Measurements from ENCODE around the gene SIRPB2. TPM values are rescaled to one million over a fixed set of nuclear protein-coding genes. Genes with fewer than 3 reads are reported as not detected.

The SIRPB2 gene
- total and polyA plus RNA-seq, 2 donors (not counting 3 experiments of a cell fraction or from before 2014, with no cell fraction given), result 9.5 to 19.7 TPM

DNA sequence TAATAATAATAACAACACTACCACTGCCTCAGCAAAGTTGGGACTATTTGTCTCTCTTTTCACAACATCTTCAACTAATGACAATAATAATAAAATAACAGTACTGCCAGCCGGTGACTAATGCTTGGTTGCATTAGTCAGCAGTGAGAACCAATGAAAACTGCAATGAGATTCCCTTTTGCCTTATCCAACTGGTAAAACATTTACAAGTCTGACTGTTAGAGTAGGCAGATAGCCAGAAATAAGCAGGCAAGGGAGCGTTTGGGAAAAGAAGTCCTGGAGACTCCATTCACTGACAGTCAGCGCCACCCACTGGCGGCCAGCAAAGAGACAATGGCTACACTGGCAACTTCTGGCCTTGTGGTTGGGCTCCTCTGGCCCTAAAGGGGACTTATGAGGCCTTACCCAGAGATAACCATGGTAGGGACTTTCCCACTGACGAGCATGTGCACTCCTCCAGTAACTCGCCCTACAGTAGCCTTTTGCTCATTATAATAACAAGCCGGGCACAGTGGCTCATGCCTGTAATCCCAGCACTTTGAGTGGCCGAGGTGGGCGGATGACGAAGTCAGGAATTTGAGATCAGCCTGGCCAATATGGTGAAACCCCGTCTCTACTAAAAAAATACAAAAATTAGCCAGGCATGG, 21.2 kb downstream of the SIRPB2 start:
- dilution Hi-C loops (cut with MboI; ENCODE audit: extremely low pct_ligation_motif_present, low sequenced_read_pairs), result no loop called here
- peak overlapping the region; percentile 51 for H3K9ac ChIP-seq (replicated peaks; ENCODE audit: extremely low read depth, insufficient read depth, low read length)
- H3K36me3 ChIP-seq (ENCODE audit: control insufficient read depth in 2 of 2, extremely low read depth in 1 of 2, insufficient read depth in 2 of 2, low read length in 2 of 2), result peaks cover 0 to 2% of the 10 kb centered on the region in 2 experiments
- H2AFZ ChIP-seq (ENCODE audit: low read depth, low read length), result no peak overlapping the region
- H3K79me2 ChIP-seq (ENCODE audit: control insufficient read depth, insufficient read depth, low read length), result peaks cover 14% of the 10 kb centered on the region
- TF ChIP-seq GATA2 (IDR thresholded peaks at IDR 0.05; ENCODE audit: insufficient read depth, insufficient read length, low read depth, low read length) (no peak), POLR2A (IDR thresholded peaks at IDR 0.05; ENCODE audit: low read depth, low read length) (no peak), JUN (IDR thresholded peaks at IDR 0.05; ENCODE audit: borderline replicate concordance, insufficient read depth, insufficient read length, low read depth) (peak; percentile 75), FOS (IDR thresholded peaks at IDR 0.05; ENCODE audit: borderline replicate concordance, insufficient read depth, low read length) (peak; percentile 88)
- TF ChIP-seq, protein P1, sequence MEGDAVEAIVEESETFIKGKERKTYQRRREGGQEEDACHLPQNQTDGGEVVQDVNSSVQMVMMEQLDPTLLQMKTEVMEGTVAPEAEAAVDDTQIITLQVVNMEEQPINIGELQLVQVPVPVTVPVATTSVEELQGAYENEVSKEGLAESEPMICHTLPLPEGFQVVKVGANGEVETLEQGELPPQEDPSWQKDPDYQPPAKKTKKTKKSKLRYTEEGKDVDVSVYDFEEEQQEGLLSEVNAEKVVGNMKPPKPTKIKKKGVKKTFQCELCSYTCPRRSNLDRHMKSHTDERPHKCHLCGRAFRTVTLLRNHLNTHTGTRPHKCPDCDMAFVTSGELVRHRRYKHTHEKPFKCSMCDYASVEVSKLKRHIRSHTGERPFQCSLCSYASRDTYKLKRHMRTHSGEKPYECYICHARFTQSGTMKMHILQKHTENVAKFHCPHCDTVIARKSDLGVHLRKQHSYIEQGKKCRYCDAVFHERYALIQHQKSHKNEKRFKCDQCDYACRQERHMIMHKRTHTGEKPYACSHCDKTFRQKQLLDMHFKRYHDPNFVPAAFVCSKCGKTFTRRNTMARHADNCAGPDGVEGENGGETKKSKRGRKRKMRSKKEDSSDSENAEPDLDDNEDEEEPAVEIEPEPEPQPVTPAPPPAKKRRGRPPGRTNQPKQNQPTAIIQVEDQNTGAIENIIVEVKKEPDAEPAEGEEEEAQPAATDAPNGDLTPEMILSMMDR (IDR thresholded peaks at IDR 0.05; ENCODE audit: extremely low read depth in 1 of 2, insufficient read depth in 1 of 2, low read depth in 1 of 2, low read length in 2 of 2), result peak; percentile 89 to 90
- intact Hi-C loops (cut with micrococcal nuclease), result loop anchor here (1.0 kb wide), 7 partner anchors 21 to 362 kb away; partner anchors contain the start of gene SIRPB2
- no peaks in the 10 kb centered on the region for H3K27me3 ChIP-seq (ENCODE audit: control insufficient read depth in 2 of 2, insufficient read depth in 2 of 2, low read length in 2 of 2)
- peak overlapping the region; percentile 75 for H3K27ac ChIP-seq (ENCODE audit: insufficient read depth, low read depth, low read length)
- ChIA-PET CTCF (interaction anchor here (1.6 to 14.3 kb wide), 3 partner anchors 34 to 307 kb away, joined by 6 to 229 read pairs (median 7); no protein-coding TSS in a partner anchor), POLR2A (no interaction called here)
- DNase-seq (ENCODE audit: low read depth, low spot score), result peak; percentile 97
- H3K4me3 ChIP-seq (replicated peaks in 1 of 3; ENCODE audit: insufficient read depth in 1 of 3, low read depth in 1 of 3, low read length in 3 of 3), result no peak overlapping the region
- H4K20me1 ChIP-seq (replicated peaks; ENCODE audit: control insufficient read depth, extremely low read depth, insufficient read depth, low read length), result peaks cover under 1% of the 10 kb centered on the region
- BruUV-seq (replicated peaks), result no TSS peak
- H3K9me1 ChIP-seq (replicated peaks; ENCODE audit: control insufficient read depth, extremely low read depth, insufficient read depth, low read length), result no peaks in the 10 kb centered on the region
- H3K4me2 ChIP-seq (ENCODE audit: insufficient read depth, low read length), result peak overlapping the region; percentile 5
- no peaks in the 10 kb centered on the region for H3K9me3 ChIP-seq (replicated peaks; ENCODE audit: control insufficient read depth, insufficient read depth, low read length)
- peak; percentile 100 for FAIRE-seq
- H3K4me1 ChIP-seq (ENCODE audit: control insufficient read depth, extremely low read depth, insufficient read depth, low read length), result peaks cover 26% of the 10 kb centered on the region

Measured in endothelial cell of umbilical vein (primary cell).